ENCODE results near the gene NMBR.
"Not testable (repeated sequence)": the region's sequence is repeated elsewhere in the genome, so short reads cannot be mapped to it uniquely, and the experiment has no call there.

The NMBR gene

DNA sequence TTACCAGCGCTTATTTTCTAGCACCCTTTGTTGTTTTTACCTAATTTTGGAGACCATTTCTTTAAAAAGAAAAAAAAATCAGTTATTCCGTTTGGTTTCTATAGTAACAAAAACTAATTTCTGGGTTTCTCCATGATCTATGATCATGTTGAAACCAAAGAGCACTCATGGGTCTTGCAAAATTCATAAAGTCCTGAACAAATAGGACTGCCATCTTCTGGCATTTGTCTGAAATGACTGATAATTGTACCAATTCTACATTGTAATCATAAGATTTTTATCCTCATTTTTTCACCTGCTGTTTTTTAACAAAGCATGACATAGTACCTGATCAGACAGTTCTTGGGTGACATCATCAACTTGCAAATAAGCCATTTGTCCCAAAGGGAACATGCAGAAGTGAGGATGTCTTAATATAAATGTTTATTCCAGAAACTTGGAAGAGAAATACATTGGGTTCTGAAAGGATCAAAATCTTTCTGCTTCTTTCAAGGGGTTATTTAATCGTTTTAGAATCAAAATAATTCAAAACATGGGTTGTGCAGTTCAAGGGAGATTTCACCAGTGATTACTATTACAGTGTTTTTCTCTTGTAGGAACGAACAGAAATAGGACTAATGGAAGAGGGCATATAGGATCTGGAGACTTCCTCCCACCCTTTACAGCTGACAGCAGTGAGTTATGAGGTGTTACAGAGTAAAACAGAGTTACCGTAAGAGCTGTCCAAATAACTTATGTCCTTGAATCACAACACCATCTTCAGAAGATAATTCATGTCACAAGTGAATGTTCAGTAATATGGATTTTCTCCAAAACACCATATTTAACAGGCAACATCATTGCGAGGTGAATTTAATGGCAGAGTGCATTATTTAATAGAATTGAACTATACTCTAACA, 101.3 kb downstream of the NMBR start:
- POLR2A ChIA-PET, result no interaction called here
- H3K4me3 ChIP-seq (ENCODE audit: low read depth, low read length), result no peak overlapping the region
- peak; percentile 23 for TF ChIP-seq CTCF (IDR thresholded peaks at IDR 0.05; ENCODE audit: insufficient read depth, low read length, missing control alignments)
- no peak for DNase-seq (ENCODE audit: low read depth, low spot score)
- CTCF ChIA-PET, result interaction anchor here (0.6 to 7.6 kb wide), 10 partner anchors 10 to 369 kb away, joined by 3 to 81 read pairs (median 4); no protein-coding TSS in a partner anchor

GRCh38 chr6:142035890-142036289, 111.0 kb downstream of the NMBR start:
- no peak overlapping the region for H3K4me3 ChIP-seq (ENCODE audit: low read depth, low read length)
- no peak for TF ChIP-seq CTCF (IDR thresholded peaks at IDR 0.05; ENCODE audit: insufficient read depth, low read length, missing control alignments)
- CTCF ChIA-PET, result interaction anchor here (1.5 kb wide), 1 partner anchor 11 kb away, joined by 7 read pairs; no protein-coding TSS in a partner anchor
- POLR2A ChIA-PET, result no interaction called here
- DNase-seq (ENCODE audit: low read depth, low spot score), result no peak

- no peak for TF ChIP-seq CTCF (IDR thresholded peaks at IDR 0.05; ENCODE audit: insufficient read depth, low read length, missing control alignments)
- CTCF ChIA-PET, result interaction anchor here (1.0 to 2.0 kb wide), 4 partner anchors 9 to 42 kb away, joined by 3 to 5 read pairs (median 4); no protein-coding TSS in a partner anchor
- POLR2A ChIA-PET, result no interaction called here
- no peak overlapping the region for H3K4me3 ChIP-seq (ENCODE audit: low read depth, low read length)
- DNase-seq (ENCODE audit: low read depth, low spot score), result no peak
Measured at GRCh38 chr6:142031035-142031434, 115.9 kb downstream of the NMBR start.

DNA sequence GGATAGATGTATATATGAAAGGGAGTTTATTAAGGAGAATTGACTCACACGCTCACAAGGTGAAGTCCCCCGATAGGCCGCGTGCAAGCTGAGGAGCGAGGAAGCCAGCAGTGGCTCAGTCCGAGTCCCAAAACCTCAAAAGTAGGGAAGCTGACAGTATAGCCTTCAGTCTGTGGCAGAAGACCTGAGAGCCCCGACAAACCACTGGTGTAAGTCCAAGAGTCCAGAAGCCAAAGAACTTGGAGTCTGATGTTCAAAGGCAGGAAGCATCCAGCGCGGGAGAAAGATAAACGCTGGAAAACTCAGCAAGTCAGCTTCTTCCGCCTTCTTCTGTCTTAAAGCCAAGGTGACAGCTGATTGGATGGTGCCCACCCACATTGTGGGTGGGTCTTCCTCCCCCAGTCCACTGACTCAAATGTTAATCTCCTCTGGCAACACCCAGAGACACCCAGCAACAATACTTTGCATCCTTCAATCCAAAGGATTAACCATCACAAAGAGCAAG, 116.8 kb downstream of the NMBR start:
- ChIA-PET POLR2A (interaction anchor here (0.6 kb wide), 1 partner anchor 16 kb away, joined by 3 read pairs; no protein-coding TSS in a partner anchor), CTCF (interaction anchor here (0.8 to 2.0 kb wide), 3 partner anchors 8 to 41 kb away, joined by 3 to 5 read pairs (median 3); no protein-coding TSS in a partner anchor)
- no peak for DNase-seq (ENCODE audit: low read depth, low spot score)
- TF ChIP-seq CTCF (IDR thresholded peaks at IDR 0.05; ENCODE audit: insufficient read depth, low read length, missing control alignments), result no peak
- H3K4me3 ChIP-seq (ENCODE audit: low read depth, low read length), result peak overlapping the region; percentile 58

GRCh38 chr6:142028527-142028926, 118.4 kb downstream of the NMBR start:
- CTCF ChIA-PET, result no interaction called here
- no peak overlapping the region for H3K4me3 ChIP-seq (ENCODE audit: low read depth, low read length)
- POLR2A ChIA-PET, result no interaction called here
- no peak for DNase-seq (ENCODE audit: low read depth, low spot score)
- no peak for TF ChIP-seq CTCF (IDR thresholded peaks at IDR 0.05; ENCODE audit: insufficient read depth, low read length, missing control alignments)

DNA sequence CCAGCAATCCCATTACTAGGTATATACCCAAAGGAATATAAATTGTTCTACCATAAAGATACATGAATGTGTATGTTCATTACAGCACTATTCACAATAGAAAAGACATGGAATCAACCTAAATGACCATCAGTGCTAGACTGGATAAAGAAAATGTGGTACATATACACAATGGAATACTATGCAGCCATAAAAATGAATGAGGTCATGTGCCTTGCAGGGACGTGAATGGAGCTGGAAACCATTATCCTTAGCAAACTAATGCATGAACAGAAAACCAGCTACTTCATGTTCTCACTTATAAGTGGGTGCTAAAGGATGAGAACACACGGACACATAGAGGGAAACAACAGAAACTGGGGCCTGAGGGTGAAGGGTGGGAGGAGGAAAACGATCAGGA, 119.1 kb downstream of the NMBR start:
- POLR2A ChIA-PET; H3K4me3 ChIP-seq (ENCODE audit: low read depth, low read length); DNase-seq (ENCODE audit: low read depth, low spot score): not testable (repeated sequence)
- CTCF ChIA-PET, result interaction anchor here (1.3 to 1.6 kb wide), 2 partner anchors 16 to 19 kb away, joined by 3 to 4 read pairs; no protein-coding TSS in a partner anchor

Data from AG04449 (cell line).